ENCODE measurements around the gene FOLH1.
"Not testable (repeated sequence)": the region's sequence is repeated elsewhere in the genome, so short reads cannot be mapped to it uniquely, and the experiment has no call there.

FOLH1 gene

DNA sequence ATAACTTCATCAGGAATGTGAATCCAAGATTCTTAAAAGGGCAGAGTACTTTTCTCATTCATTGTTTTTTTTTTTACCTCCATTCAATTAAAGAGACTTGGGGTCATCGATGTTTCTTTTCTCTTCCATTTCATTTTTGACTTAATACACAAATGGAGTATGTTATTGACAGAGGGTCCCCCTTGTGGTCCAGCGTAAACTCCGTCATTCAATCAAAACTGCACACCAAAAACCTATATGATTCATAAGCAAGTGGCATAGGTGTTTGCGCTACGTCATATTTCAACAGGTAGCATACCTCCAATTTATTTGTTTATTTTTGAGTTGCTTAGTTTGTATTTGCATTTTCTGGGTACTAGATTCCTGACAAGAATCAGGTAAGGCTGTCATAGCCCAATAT is 12.7 kb upstream of the FOLH1 start:
- Histone ChIP-seq H4K20me1 (ENCODE audit: insufficient read depth, low read length, poor library complexity, severe bottlenecking) (no peaks in the 10 kb centered on the region), H3K4me1 (ENCODE audit: insufficient read depth, low read length, poor library complexity, severe bottlenecking) (no peaks in the 10 kb centered on the region), H3K9me2 (replicated peaks; ENCODE audit: low read depth, low read length) (no peaks in the 10 kb centered on the region), H2AFZ (ENCODE audit: low read length) (no peak overlapping the region), H3F3A (ENCODE audit: low read depth) (no peaks in the 10 kb centered on the region), H3K9me3 (ENCODE audit: insufficient read depth, low read depth, low read length) (no peaks in the 10 kb centered on the region), H3K36me3 (ENCODE audit: insufficient read depth, low read length) (no peaks in the 10 kb centered on the region), H3K27me3 (ENCODE audit: insufficient read depth, low read length, poor library complexity, severe bottlenecking) (no peaks in the 10 kb centered on the region), H3K79me2 (ENCODE audit: insufficient read depth, low read length) (no peaks in the 10 kb centered on the region), H3K4me2 (ENCODE audit: low read depth, low read length, poor library complexity, severe bottlenecking) (no peak overlapping the region), H3K4me3 (ENCODE audit: low read length, poor library complexity, severe bottlenecking) (no peak overlapping the region), H3K9ac (ENCODE audit: low read depth, low read length, poor library complexity, severe bottlenecking) (no peak overlapping the region)
- TF ChIP-seq, protein P1, sequence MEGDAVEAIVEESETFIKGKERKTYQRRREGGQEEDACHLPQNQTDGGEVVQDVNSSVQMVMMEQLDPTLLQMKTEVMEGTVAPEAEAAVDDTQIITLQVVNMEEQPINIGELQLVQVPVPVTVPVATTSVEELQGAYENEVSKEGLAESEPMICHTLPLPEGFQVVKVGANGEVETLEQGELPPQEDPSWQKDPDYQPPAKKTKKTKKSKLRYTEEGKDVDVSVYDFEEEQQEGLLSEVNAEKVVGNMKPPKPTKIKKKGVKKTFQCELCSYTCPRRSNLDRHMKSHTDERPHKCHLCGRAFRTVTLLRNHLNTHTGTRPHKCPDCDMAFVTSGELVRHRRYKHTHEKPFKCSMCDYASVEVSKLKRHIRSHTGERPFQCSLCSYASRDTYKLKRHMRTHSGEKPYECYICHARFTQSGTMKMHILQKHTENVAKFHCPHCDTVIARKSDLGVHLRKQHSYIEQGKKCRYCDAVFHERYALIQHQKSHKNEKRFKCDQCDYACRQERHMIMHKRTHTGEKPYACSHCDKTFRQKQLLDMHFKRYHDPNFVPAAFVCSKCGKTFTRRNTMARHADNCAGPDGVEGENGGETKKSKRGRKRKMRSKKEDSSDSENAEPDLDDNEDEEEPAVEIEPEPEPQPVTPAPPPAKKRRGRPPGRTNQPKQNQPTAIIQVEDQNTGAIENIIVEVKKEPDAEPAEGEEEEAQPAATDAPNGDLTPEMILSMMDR (conservative IDR thresholded peaks at IDR 0.05; ENCODE audit: low read length): 0 out of 2 replicates have a peak, but pooled peaks have one; percentile 13
- no peak for TF ChIP-seq EZH2phosphoT487 (IDR thresholded peaks at IDR 0.05; ENCODE audit: borderline replicate concordance)

DNA sequence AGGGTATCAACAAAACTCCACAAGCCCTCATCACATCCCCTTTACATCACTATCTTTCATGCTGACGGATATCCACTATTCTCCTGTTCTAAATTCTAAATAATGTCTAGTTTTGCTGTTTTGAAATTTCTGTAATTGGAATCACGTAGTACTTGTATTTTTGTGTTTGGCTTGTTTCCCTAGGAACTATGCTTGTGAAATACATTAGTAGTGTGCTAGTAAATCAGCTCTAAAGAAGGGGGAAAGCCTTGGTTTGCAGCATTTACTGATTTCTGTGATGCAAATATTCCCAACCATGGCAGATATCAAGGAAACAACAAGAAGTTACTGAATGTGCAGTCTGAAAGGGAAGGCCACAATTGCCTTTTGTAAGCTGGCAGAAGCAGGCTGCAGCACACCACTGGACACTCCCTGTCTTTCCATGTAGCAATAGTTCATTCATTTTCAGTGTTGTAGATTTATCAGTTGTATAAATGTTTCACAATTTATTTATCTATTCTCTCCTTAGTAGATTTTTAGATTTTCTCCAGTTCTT is 4.7 kb upstream of the FOLH1 start:
- TF ChIP-seq EZH2phosphoT487 (IDR thresholded peaks at IDR 0.05; ENCODE audit: borderline replicate concordance): no peak
- TF ChIP-seq, protein P1 (conservative IDR thresholded peaks at IDR 0.05; ENCODE audit: low read length): no peak
- Histone ChIP-seq H3K36me3 (ENCODE audit: insufficient read depth, low read length) (no peaks in the 10 kb centered on the region), H3K9me3 (ENCODE audit: insufficient read depth, low read depth, low read length) (no peaks in the 10 kb centered on the region), H2AFZ (ENCODE audit: low read length) (no peak overlapping the region), H3K79me2 (ENCODE audit: insufficient read depth, low read length) (no peaks in the 10 kb centered on the region), H3K4me2 (ENCODE audit: low read depth, low read length, poor library complexity, severe bottlenecking) (no peak overlapping the region), H3K27me3 (ENCODE audit: insufficient read depth, low read length, poor library complexity, severe bottlenecking) (no peaks in the 10 kb centered on the region), H3K4me1 (ENCODE audit: insufficient read depth, low read length, poor library complexity, severe bottlenecking) (no peaks in the 10 kb centered on the region), H3F3A (ENCODE audit: low read depth) (no peaks in the 10 kb centered on the region), H3K9me2 (replicated peaks; ENCODE audit: low read depth, low read length) (no peaks in the 10 kb centered on the region), H3K9ac (ENCODE audit: low read depth, low read length, poor library complexity, severe bottlenecking) (no peak overlapping the region), H3K4me3 (ENCODE audit: low read length, poor library complexity, severe bottlenecking) (no peak overlapping the region), H4K20me1 (ENCODE audit: insufficient read depth, low read length, poor library complexity, severe bottlenecking) (no peaks in the 10 kb centered on the region)

DNA sequence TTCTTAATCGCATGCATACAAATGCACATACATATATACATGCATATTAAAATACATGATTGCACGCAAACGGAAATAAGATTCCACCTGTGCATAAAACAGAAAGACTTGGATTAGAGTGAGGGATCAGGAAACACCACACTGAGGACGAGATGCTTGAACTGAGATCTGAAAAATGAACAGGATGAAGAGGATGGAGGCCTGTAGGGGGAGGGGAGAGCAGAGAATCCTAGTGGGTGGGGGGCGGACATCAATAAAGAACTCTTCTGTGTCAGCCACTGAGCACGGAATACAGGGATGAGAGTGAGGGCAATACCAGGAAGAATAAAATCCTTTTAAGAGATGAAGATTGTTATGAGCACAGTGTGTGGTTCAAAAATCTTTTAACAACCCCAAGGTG is 1.4 kb downstream of the FOLH1 start:
- not testable (repeated sequence) for H3K4me1 ChIP-seq (ENCODE audit: insufficient read depth, low read length, poor library complexity, severe bottlenecking); H3K4me3 ChIP-seq (ENCODE audit: low read length, poor library complexity, severe bottlenecking); H3K36me3 ChIP-seq (ENCODE audit: insufficient read depth, low read length); H3K9me3 ChIP-seq (ENCODE audit: insufficient read depth, low read depth, low read length); H4K20me1 ChIP-seq (ENCODE audit: insufficient read depth, low read length, poor library complexity, severe bottlenecking); H3K79me2 ChIP-seq (ENCODE audit: insufficient read depth, low read length); H3F3A ChIP-seq (ENCODE audit: low read depth); H3K9me2 ChIP-seq (replicated peaks; ENCODE audit: low read depth, low read length); H3K4me2 ChIP-seq (ENCODE audit: low read depth, low read length, poor library complexity, severe bottlenecking); H2AFZ ChIP-seq (ENCODE audit: low read length); H3K9ac ChIP-seq (ENCODE audit: low read depth, low read length, poor library complexity, severe bottlenecking); H3K27me3 ChIP-seq (ENCODE audit: insufficient read depth, low read length, poor library complexity, severe bottlenecking)

DNA sequence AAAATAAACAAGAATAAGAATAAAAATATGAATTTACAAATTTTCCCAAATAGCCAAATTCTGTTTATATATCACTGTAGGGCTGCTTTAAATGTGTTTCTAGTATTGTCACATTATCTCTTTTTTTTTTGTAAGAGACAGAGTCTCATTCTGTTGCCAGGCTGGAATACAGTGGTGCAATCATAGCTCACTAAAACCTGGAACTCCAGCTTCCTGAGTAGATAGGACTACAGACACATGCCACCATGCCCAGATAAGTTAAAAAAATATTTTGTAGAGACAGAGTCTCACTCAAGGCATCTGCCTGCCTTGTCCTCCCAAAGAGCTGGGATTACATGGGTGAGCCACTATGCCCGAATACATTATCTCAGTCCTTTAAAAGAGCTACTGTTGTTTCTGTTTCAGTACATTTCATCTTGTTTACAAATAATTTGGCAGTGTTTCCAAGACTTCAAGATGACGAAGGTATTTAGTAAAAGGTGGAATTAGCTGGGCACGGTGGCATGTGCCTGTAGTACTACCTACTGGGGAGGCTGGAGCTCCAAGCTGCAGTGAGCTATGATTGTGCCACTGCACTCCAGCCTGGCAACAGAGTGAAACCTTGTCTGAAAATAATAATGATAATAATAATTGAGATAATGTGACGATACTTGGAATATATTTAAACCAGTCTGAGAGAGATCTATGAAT is 6.0 kb downstream of the FOLH1 start:
- Histone ChIP-seq H3K4me2 (ENCODE audit: low read depth, low read length, poor library complexity, severe bottlenecking) (no peak overlapping the region), H3K36me3 (ENCODE audit: insufficient read depth, low read length) (no peaks in the 10 kb centered on the region), H3K4me3 (ENCODE audit: low read length, poor library complexity, severe bottlenecking) (no peak overlapping the region), H3K27me3 (ENCODE audit: insufficient read depth, low read length, poor library complexity, severe bottlenecking) (no peaks in the 10 kb centered on the region), H3K9me3 (ENCODE audit: insufficient read depth, low read depth, low read length) (no peaks in the 10 kb centered on the region), H3K4me1 (ENCODE audit: insufficient read depth, low read length, poor library complexity, severe bottlenecking) (no peaks in the 10 kb centered on the region), H3K79me2 (ENCODE audit: insufficient read depth, low read length) (no peaks in the 10 kb centered on the region), H3F3A (ENCODE audit: low read depth) (no peaks in the 10 kb centered on the region), H2AFZ (ENCODE audit: low read length) (no peak overlapping the region), H3K9me2 (replicated peaks; ENCODE audit: low read depth, low read length) (no peaks in the 10 kb centered on the region), H3K9ac (ENCODE audit: low read depth, low read length, poor library complexity, severe bottlenecking) (no peak overlapping the region), H4K20me1 (ENCODE audit: insufficient read depth, low read length, poor library complexity, severe bottlenecking) (no peaks in the 10 kb centered on the region)
- TF ChIP-seq, protein P1 (conservative IDR thresholded peaks at IDR 0.05; ENCODE audit: low read length): no peak
- no peak for TF ChIP-seq EZH2phosphoT487 (IDR thresholded peaks at IDR 0.05; ENCODE audit: borderline replicate concordance)

DNA sequence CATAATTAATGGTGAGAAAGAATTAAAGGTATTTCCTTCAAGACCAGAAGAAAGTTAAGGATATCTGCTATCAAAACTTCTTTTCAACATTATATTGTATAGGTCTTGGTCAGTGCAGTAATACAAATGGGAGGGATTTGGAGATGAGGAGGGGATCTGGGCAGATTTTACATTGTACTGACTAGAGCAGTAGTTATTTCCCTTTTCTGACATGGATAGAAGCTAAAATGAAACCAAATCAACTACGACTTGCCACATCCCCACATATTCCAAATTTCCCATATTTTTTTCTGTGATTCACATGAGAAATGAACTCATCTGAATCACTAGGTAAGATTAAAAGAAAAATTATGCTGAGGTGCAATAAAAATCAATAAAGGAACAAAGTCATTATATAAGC is 11.6 kb downstream of the FOLH1 start:
- H3K9me3 ChIP-seq (ENCODE audit: insufficient read depth, low read depth, low read length); H3K4me1 ChIP-seq (ENCODE audit: insufficient read depth, low read length, poor library complexity, severe bottlenecking); H3K79me2 ChIP-seq (ENCODE audit: insufficient read depth, low read length); H3F3A ChIP-seq (ENCODE audit: low read depth); H3K9me2 ChIP-seq (replicated peaks; ENCODE audit: low read depth, low read length); H3K4me3 ChIP-seq (ENCODE audit: low read length, poor library complexity, severe bottlenecking); H3K27me3 ChIP-seq (ENCODE audit: insufficient read depth, low read length, poor library complexity, severe bottlenecking); H3K4me2 ChIP-seq (ENCODE audit: low read depth, low read length, poor library complexity, severe bottlenecking); H2AFZ ChIP-seq (ENCODE audit: low read length); H4K20me1 ChIP-seq (ENCODE audit: insufficient read depth, low read length, poor library complexity, severe bottlenecking); H3K9ac ChIP-seq (ENCODE audit: low read depth, low read length, poor library complexity, severe bottlenecking); H3K36me3 ChIP-seq (ENCODE audit: insufficient read depth, low read length): not testable (repeated sequence)
